C4-2B (cell line): ENCODE data around the gene WNK1.

Source experiments
- ZFX ChIP-seq: fragments of 450-650 bp; IDR thresholded peaks from 2 replicates; pipeline ENCODE4 v1.6.1; 2017
- TF ChIP-seq, protein P1 (sequence below): fragments of 450-650 bp; conservative IDR thresholded peaks from 2 replicates; pipeline ENCODE4 v1.5.1; 2017; ENCODE audit warnings: mild to moderate bottlenecking

DNA sequence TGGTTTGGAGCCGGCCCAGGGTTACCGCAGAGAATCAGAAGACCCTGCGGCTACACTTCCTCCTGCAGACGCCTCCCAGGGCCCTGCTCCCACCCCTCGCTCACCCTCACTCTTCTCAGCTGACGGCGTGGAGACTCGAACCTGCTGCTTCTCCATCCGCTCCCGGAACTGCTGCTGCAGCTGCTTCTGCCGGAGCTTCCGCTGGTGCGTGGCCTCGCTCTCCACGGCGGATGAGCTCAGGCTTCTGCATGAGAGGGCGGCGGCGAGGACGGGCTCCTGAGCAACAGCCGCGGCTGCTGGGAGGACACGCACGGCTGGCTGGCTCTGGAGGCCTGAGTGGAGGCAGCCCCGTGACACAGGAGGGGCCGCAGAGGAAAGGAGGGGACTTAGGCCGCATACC lies 163.9 kb downstream of the WNK1 start:
- TF ChIP-seq, protein P1, sequence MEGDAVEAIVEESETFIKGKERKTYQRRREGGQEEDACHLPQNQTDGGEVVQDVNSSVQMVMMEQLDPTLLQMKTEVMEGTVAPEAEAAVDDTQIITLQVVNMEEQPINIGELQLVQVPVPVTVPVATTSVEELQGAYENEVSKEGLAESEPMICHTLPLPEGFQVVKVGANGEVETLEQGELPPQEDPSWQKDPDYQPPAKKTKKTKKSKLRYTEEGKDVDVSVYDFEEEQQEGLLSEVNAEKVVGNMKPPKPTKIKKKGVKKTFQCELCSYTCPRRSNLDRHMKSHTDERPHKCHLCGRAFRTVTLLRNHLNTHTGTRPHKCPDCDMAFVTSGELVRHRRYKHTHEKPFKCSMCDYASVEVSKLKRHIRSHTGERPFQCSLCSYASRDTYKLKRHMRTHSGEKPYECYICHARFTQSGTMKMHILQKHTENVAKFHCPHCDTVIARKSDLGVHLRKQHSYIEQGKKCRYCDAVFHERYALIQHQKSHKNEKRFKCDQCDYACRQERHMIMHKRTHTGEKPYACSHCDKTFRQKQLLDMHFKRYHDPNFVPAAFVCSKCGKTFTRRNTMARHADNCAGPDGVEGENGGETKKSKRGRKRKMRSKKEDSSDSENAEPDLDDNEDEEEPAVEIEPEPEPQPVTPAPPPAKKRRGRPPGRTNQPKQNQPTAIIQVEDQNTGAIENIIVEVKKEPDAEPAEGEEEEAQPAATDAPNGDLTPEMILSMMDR, result no peak
- TF ChIP-seq ZFX, result no peak
